Pancreas (tissue), 10 donors: ENCODE data around the gene LYPLA2. TPM values are rescaled to one million over a fixed set of nuclear protein-coding genes. Genes with fewer than 3 reads are reported as not detected.

Source experiments
- ATAC-seq, 4 donors: fragments of 200-7000 bp; cut with Tn5 transposase; one replicate each; pipeline versions ENCODE4 v1.8.0 to v1.9.1; 2020; ENCODE audit warnings: mild to moderate bottlenecking in 4 of 4, moderate library complexity in 4 of 4
- DNase-seq, 6 donors: peaks; one replicate each; pipeline ENCODE4 v3.0.0-alpha.2; 2020
- FAIRE-seq: peaks from 2 replicates; lab custom pipeline; 2012; peaks lifted over from hg19 to GRCh38; lab: Jason Lieb, UNC
- H3K27ac ChIP-seq, 4 donors: fragments of 200-600 bp; sonication (generic); 1 replicate in 3 of 4; 2 replicates in 1 of 4; pipeline versions ENCODE4 v1.5.0 to v1.8.0; 2020
- H3K27me3 ChIP-seq, 4 donors: fragments of 200-600 bp; one replicate each; pipeline ENCODE4 v1.8.0; 2021
- H3K36me3 ChIP-seq, 3 donors: fragments of 200-600 bp; sonication (generic) in 1 of 3; one replicate each; pipeline versions ENCODE4 v1.5.0 to v1.8.0; 2020 to 2021
- H3K4me1 ChIP-seq, 3 donors: fragments of 200-600 bp; one replicate each; pipeline ENCODE4 v1.8.0; 2021
- H3K4me3 ChIP-seq, 4 donors: fragments of 200-600 bp; sonication (generic) in 2 of 4; one replicate each; pipeline versions ENCODE4 v1.5.0 to v1.8.0; 2020 to 2021
- H3K9me3 ChIP-seq, 4 donors: fragments of 200-600 bp; one replicate each; pipeline ENCODE4 v1.8.0; 2021
- WGBS, 2 donors: extraction: QIAGEN DNeasy Blood & Tissue Kit; methylation state at CpG; one replicate each; pipeline ENCODE4 v1.1.7; 2013; 5-methylcytosine and 5-hydroxymethylcytosine counted together
- intact Hi-C, 3 donors: fragments of 100-400 bp; cut with DNase I; formaldehyde crosslinking; loops; one replicate each; pipeline versions ENCODE4 v1.11.1 to v1.14.2; 2022
- polyA plus RNA-seq, 2 donors: library from polyadenylated mRNA; stranded (reverse); fragments of 200-250 nt; gene quantifications; one replicate each; pipeline ENCODE4 v1.2.3, GENCODE V29; 2013
- total RNA-seq, 6 donors: library from RNA; stranded (reverse); fragmentation: NEBNext Ultra II Directional in 4 of 6; extraction: Animal tissue kit (Norgen Biotek cat#: 25700) in 4 of 6; gene quantifications; one replicate each; pipeline versions ENCODE4 v1.2.1 to v1.2.4, GENCODE V29; 2021 to 2023
- TF ChIP-seq, protein P1 (sequence below), 4 donors: fragments of 200-600 bp; sonication (generic) in 3 of 4; IDR thresholded peaks; one replicate each; pipeline versions ENCODE4 v1.5.0 to v1.8.0; 2021; ENCODE audit warnings: antibody characterized with exemption in 4 of 4
- donor health status: healthy with polysubstance abuse.
- donor health status: DM: no; HTN: no; CAD: no; lungs with moderate emphysema.
- donor health status: DM: no; HTN: no; CAD: no.
- donor health status: control.
- donor health status: control.
- donor health status: Bipolar disorder and iron deficiency.
- donor health status: DM: yes; HTN: yes; CAD: no.
- donor health status: DM: no; HTN: no; CAD: no.
- donor health status: DM: no; HTN: no; CAD: no.
- donor health status: DM: yes; HTN: yes; CAD: no.

Gene LYPLA2
- total and polyA plus RNA-seq, 8 donors: 13.6 to 45.4 (median 22.9) TPM

GRCh38 chr1:23796466-23797271 is 5.7 kb downstream of the LYPLA2 start:
- no peak overlapping the region for H3K4me3 ChIP-seq
- H3K9me3 ChIP-seq: no peaks in the 10 kb centered on the region
- H3K27ac ChIP-seq: no peak overlapping the region
- intact Hi-C loops: no loop called here
- H3K36me3 ChIP-seq: no peaks in the 10 kb centered on the region
- H3K4me1 ChIP-seq: peaks cover 6 to 25% (median 24%) of the 10 kb centered on the region in 3 donors
- TF ChIP-seq, protein P1, sequence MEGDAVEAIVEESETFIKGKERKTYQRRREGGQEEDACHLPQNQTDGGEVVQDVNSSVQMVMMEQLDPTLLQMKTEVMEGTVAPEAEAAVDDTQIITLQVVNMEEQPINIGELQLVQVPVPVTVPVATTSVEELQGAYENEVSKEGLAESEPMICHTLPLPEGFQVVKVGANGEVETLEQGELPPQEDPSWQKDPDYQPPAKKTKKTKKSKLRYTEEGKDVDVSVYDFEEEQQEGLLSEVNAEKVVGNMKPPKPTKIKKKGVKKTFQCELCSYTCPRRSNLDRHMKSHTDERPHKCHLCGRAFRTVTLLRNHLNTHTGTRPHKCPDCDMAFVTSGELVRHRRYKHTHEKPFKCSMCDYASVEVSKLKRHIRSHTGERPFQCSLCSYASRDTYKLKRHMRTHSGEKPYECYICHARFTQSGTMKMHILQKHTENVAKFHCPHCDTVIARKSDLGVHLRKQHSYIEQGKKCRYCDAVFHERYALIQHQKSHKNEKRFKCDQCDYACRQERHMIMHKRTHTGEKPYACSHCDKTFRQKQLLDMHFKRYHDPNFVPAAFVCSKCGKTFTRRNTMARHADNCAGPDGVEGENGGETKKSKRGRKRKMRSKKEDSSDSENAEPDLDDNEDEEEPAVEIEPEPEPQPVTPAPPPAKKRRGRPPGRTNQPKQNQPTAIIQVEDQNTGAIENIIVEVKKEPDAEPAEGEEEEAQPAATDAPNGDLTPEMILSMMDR (IDR thresholded peaks at IDR 0.05): no peak
- 66 to 75% methylated on average over 15 to 17 of the region's 17 CpGs for WGBS, 2 donors
- DNase-seq (no peak), ATAC-seq (no peak), FAIRE-seq (no peak)
- no peaks in the 10 kb centered on the region for H3K27me3 ChIP-seq

GRCh38 chr1:23797478-23798448 is 6.8 kb downstream of the LYPLA2 start:
- Histone ChIP-seq H3K36me3 (no peaks in the 10 kb centered on the region), H3K4me1 (peaks cover 6 to 24% (median 19%) of the 10 kb centered on the region in 3 donors), H3K27me3 (no peaks in the 10 kb centered on the region), H3K9me3 (no peaks in the 10 kb centered on the region), H3K4me3 (no peak overlapping the region), H3K27ac (peak overlapping the region in 1 of 4 donors; percentile 89)
- FAIRE-seq (no peak), ATAC-seq (no peak), DNase-seq (peak in 1 of 6 donors; percentile 26)
- intact Hi-C loops: no loop called here
- TF ChIP-seq, protein P1 (IDR thresholded peaks at IDR 0.05): no peak
- WGBS, 2 donors: 54 to 58% methylated on average over 20 of the region's 20 CpGs

DNA sequence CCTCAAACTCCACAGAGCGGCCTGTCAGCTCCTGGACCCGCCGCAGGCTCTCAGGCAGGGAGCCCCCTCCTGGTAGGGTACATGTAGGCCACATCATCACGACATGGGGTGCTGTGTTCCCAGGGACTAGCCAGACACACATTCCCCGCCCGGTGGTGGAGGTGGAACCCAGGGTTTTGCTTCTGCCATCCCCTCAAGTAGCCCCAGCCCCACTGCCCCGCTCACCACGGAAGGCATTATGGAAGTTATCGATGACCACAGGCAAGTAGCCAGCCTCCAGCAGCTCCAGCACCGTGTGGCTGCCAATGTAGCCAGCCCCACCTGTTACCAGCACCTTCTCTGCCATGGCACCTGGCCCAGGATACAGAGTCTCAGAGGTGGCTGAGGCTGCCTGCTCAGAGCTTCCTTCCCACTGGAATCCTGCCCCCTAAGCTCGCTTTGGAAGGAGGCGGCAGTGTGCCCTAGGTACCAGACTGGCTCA is 7.8 kb downstream of the LYPLA2 start:
- TF ChIP-seq, protein P1 (IDR thresholded peaks at IDR 0.05): no peak
- no peaks in the 10 kb centered on the region for H3K36me3 ChIP-seq
- FAIRE-seq (no peak), DNase-seq (peak; percentile 68 to 88 (median 74)), ATAC-seq (peak; percentile 7 to 32 (median 11))
- H3K27me3 ChIP-seq: no peaks in the 10 kb centered on the region
- intact Hi-C loops: no loop called here
- peak overlapping the region; percentile 86 to 89 (median 86) for H3K27ac ChIP-seq
- 53 to 54% methylated on average over 12 of the region's 12 CpGs for whole genome bisulfite sequencing, 2 donors
- H3K9me3 ChIP-seq: no peaks in the 10 kb centered on the region
- H3K4me1 ChIP-seq: peaks cover 6 to 20% (median 19%) of the 10 kb centered on the region in 3 donors
- H3K4me3 ChIP-seq: peak overlapping the region in 1 of 4 donors; percentile 82

- Histone ChIP-seq H3K9me3 (no peaks in the 10 kb centered on the region), H3K27ac (peak overlapping the region; percentile 86 to 89 (median 86)), H3K27me3 (no peaks in the 10 kb centered on the region), H3K36me3 (no peaks in the 10 kb centered on the region), H3K4me3 (peak overlapping the region in 2 of 4 donors; percentile 82 to 94), H3K4me1 (peaks cover 6 to 20% (median 19%) of the 10 kb centered on the region in 3 donors)
- 70 to 79% methylated on average over 7 of the region's 7 CpGs for WGBS, 2 donors
- no peak for FAIRE-seq
- intact Hi-C loops: no loop called here
- no peak for DNase-seq
- ATAC-seq: no peak
- TF ChIP-seq, protein P1 (IDR thresholded peaks at IDR 0.05): no peak
These were observed 8.3 kb downstream of the LYPLA2 start for GRCh38 chr1:23799255-23799569.
